CD4-positive, alpha-beta T cell treated with Interleukin-2 at 100 ng/mL for 4 hours (primary cell): Measurements from ENCODE around the gene SAFB2.

ENCODE experiments used
- DNase-seq: peaks from one replicate; pipeline ENCODE4 v3.0.0-alpha.2; 2020; ENCODE audit warnings: low spot score

The SAFB2 gene

GRCh38 chr19:5579697-5580096 is 42.9 kb downstream of the SAFB2 start:
- DNase-seq, result no peak

- no peak for DNase-seq
Measured at GRCh38 chr19:5579286-5579685, 43.3 kb downstream of the SAFB2 start.

- DNase-seq, result peak; percentile 67
Measured at GRCh38 chr19:5578097-5578846, 44.3 kb downstream of the SAFB2 start.

GRCh38 chr19:5575590-5575989 is 47.0 kb downstream of the SAFB2 start:
- no peak for DNase-seq

- DNase-seq, result no peak
Measured at GRCh38 chr19:5572556-5573286, 49.9 kb downstream of the SAFB2 start.

- no peak for DNase-seq
Measured at GRCh38 chr19:5571777-5572176, 50.8 kb downstream of the SAFB2 start.

DNA sequence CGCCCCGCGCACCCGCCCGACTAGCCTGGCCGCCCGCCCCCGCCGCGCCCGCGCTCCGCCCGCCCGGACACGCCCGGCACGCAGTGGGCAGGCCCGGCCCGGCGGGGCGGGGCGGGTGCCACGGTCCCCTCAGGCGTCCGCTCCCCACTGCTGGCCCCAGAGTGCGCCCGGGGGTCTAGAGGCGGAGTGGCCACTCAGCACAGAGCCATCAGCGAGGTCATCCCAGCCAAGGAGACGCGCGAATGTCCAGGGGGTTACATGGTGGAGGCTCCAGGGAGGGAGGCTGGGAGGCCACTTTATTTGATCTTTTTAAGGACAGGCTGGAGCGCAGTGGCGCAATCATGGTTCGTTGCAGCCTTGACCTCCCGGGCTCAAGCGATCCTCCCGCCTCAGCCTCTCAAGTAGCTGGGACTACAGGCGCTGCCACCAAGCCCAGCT is 54.6 kb downstream of the SAFB2 start:
- no peak for DNase-seq

DNA sequence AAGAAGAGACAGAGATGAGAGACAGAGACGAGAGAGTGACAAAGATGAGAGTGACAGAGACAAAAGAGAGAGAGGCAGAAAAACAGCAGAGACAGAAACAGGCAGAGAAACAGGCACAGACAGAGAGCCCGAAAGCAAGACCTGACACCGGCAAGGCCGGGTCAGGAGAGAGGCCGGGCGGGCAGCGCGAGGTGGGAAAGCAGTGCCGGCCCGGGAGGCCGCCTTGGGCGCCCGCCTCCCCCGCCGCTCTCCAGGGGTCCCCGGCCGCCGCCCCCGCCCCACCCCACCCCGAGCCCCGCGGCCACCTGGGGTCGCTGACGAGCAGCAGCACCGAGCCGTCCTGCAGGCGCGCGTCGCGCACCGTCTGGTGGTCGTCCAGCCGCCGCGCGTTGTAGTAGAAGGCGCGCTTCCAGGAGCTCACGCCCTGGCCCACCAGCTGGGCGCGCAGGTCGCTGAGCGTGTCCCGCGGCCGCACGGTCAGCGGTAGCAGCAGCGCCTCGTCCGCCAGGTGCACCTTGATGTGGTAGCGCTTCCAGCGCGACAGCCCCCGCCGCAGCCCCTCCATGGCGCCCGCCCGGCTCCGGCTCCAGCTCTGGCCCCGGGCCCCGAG is 55.1 kb downstream of the SAFB2 start, which contains the start of gene TINCR:
Gene TINCR (minus strand): TSS at position 594 of the 610 bp plus-strand sequence.
- DNase-seq, result no peak

DNA sequence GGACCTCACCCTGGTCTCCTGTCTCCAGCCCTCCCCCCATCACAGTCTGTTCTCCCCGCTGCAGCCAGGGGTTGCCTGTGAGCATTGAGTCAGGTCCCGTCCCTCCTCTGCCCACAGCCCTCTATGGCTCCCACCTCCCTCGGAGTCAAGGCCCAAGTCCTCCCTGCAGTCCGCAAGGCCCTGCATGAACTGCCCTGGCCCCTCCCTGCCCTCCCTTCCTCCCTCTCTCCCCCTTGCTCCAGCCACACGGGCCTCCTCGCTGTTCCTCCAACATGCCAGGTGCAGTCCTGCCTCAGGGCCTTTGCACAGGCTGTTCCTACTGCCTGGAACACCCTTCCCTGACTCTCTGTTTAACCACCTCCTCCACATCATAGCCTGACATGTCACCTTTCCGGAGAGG is 57.6 kb downstream of the SAFB2 start:
- no peak for DNase-seq

GRCh38 chr19:5563935-5564612 is 58.5 kb downstream of the SAFB2 start:
- no peak for DNase-seq

- no peak for DNase-seq
Measured at GRCh38 chr19:5563008-5563431, 59.6 kb downstream of the SAFB2 start.

DNA sequence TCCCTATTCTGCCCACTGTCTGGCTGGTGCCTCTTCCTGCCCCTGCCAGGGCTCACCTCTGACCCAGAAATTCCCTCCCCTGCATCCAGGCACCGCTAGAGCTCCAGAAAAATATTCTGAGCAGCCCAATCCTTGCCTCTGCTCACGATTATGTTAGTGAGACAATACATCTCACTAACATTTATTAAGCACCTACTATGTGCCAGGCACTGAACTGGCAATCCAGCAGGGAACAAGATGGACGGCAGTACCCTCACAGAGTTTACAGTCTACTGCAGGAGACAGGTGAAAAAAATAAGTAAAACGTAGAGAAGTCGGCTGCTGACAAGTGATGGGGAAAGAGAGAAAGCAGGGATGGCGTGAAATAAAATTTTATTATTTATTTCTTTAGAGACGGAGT is 60.3 kb downstream of the SAFB2 start:
- DNase-seq, result no peak

GRCh38 chr19:5561559-5561958 is 61.0 kb downstream of the SAFB2 start:
- DNase-seq, result no peak

GRCh38 chr19:5560156-5560555 is 62.4 kb downstream of the SAFB2 start:
- DNase-seq, result no peak

- no peak for DNase-seq
Measured at GRCh38 chr19:5559804-5560133, 62.8 kb downstream of the SAFB2 start.

- no peak for DNase-seq
Measured at GRCh38 chr19:5558101-5558621, 64.4 kb downstream of the SAFB2 start.

DNA sequence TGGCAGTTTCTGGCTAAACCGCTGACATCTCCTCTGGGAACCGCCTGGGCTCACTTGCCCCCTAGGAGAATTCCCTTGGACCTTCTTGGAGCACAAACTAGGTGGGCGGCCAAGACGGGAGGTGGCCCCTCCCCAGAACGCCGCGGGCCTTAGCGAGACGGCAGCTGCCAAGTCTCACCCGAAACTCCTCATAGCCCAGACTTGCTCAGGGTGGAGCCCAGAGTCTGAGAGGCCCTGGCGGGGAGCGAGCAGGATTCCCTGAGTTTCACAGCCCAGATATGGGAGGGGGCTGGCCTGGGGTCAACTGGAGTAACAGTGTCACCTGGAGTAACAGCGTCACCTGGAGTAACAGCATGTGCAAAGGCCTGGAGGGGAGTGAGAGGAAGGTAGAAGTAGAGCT is 64.9 kb downstream of the SAFB2 start:
- DNase-seq, result no peak

DNA sequence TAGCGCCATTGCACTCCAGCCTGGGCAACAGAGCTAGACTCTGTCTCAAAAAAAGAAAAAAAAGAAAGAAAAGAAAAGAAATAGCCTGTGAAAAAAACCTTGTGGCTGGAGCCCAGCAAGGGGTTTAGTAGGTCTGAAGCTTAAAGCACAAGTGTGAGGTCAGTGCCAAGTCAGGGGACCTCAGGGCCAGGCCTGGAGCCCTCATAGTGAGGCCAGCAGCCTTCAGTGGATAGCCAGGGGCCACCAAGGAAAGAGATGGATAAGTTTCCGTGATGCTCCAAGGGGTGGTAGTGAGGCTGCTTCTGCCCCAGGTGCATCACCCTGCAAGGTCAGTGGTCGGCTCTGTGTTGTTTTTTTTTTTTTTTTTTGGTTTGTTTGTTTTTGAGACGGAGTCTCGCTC is 67.7 kb downstream of the SAFB2 start:
- no peak for DNase-seq

DNA sequence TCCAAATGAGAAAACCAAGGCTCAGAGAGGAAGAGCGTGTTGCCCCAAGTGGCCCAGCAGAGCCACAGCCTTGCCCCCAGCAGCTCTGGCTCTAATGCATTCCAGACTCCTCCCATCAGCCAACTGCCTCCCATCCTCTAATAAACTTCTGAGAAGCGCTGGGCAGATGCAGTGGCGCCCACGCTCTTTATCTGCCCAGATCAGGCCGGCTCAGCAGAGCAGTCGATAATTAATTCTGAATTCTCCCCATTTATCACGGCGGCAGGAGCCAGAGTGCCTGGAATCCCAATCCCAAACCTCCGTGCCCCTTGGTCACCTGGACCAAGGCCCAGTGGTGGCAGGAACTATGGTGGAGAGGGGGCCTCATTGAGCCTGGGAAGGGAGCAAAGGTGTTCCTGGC is 68.7 kb downstream of the SAFB2 start:
- DNase-seq, result no peak

GRCh38 chr19:5547881-5548280 is 74.7 kb downstream of the SAFB2 start:
- no peak for DNase-seq

DNA sequence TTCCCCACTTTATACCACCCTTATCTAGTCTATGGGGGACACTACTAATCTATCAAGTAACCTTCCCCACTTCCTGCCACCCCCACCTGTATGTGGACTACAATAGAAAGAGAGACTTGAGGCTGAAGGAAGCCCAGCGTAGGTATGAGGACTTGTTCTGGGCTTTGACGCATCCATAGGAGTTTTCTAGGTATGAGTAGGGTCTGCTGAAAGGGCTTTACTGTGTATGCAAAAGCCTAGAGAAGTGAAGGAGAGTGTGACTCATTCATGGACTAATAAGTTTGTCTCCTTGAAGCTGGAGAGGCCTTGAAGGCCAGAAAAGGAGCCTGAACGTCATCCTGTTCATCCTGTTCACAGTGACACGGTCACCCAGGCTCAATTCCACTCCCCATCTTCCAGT is 76.6 kb downstream of the SAFB2 start:
- no peak for DNase-seq

GRCh38 chr19:5545051-5545450 is 77.5 kb downstream of the SAFB2 start:
- no peak for DNase-seq
